ENCODE measurements around the gene ELF1.
"Not testable (repeated sequence)": the region's sequence is repeated elsewhere in the genome, so short reads cannot be mapped to it uniquely, and the experiment has no call there.

ELF1 gene

DNA sequence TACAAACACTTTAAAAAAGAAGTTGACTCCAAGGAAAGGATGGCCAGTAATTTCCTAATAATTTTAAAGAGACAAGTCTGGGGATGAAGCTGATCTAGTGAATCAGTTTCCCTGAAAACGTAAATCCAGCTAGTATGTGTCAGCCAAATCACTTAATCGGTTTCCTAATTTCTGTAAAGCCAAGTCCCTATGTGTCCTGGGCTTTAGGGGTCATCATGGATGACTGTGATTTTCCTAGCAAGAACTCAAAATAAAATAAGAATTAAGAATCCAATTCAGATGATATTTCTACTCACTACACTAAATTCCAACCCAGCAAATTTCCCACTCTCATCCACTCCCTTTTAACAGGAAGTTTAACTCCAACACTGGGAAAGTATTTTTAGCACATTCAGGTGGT, 35.9 kb downstream of the ELF1 start:
- H3K4me1 ChIP-seq (ENCODE audit: control insufficient read depth, insufficient read depth, low read length) = peaks cover 41% of the 10 kb centered on the region
- no peak overlapping the region for H3K4me3 ChIP-seq (ENCODE audit: low read length)
- H3K9ac ChIP-seq (ENCODE audit: low read length) = peak overlapping the region; percentile 27
- no peaks in the 10 kb centered on the region for H3K36me3 ChIP-seq (ENCODE audit: control insufficient read depth, insufficient read depth, low read length)
- H3K27me3 ChIP-seq (ENCODE audit: control insufficient read depth, insufficient read depth, low read length) = no peaks in the 10 kb centered on the region
- H3K9me3 ChIP-seq (ENCODE audit: control insufficient read depth, low read length) = no peaks in the 10 kb centered on the region

DNA sequence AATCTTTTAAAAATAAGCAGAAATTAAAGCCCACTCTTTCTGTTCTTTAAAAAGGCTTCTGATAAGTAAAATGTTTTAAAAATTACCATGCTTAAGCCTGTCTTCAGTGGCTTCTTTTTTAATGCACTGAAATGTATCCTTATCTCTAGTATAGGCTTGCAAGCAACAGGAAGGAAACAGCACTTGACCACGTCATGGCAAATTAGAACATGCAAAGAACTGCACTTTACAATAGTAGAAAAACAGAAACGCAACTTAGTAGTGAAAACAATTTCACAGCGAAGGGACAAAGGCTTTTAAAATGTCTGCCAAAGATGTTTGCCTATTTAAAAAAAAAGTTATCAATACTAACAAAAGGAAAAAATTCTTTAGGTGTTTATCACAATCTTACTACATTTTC, 36.3 kb downstream of the ELF1 start:
- peaks cover 41% of the 10 kb centered on the region for H3K4me1 ChIP-seq (ENCODE audit: control insufficient read depth, insufficient read depth, low read length)
- H3K9me3 ChIP-seq (ENCODE audit: control insufficient read depth, low read length) = no peaks in the 10 kb centered on the region
- no peaks in the 10 kb centered on the region for H3K36me3 ChIP-seq (ENCODE audit: control insufficient read depth, insufficient read depth, low read length)
- no peaks in the 10 kb centered on the region for H3K27me3 ChIP-seq (ENCODE audit: control insufficient read depth, insufficient read depth, low read length)
- no peak overlapping the region for H3K4me3 ChIP-seq (ENCODE audit: low read length)
- peak overlapping the region; percentile 27 for H3K9ac ChIP-seq (ENCODE audit: low read length)

- Histone ChIP-seq H3K27me3 (ENCODE audit: control insufficient read depth, insufficient read depth, low read length) (no peaks in the 10 kb centered on the region), H3K9me3 (ENCODE audit: control insufficient read depth, low read length) (no peaks in the 10 kb centered on the region), H3K4me3 (ENCODE audit: low read length) (no peak overlapping the region), H3K4me1 (ENCODE audit: control insufficient read depth, insufficient read depth, low read length) (peaks cover 41% of the 10 kb centered on the region), H3K9ac (ENCODE audit: low read length) (peak overlapping the region; percentile 14), H3K36me3 (ENCODE audit: control insufficient read depth, insufficient read depth, low read length) (no peaks in the 10 kb centered on the region)
These were observed 37.2 kb downstream of the ELF1 start for GRCh38 chr13:40981949-40982348.

DNA sequence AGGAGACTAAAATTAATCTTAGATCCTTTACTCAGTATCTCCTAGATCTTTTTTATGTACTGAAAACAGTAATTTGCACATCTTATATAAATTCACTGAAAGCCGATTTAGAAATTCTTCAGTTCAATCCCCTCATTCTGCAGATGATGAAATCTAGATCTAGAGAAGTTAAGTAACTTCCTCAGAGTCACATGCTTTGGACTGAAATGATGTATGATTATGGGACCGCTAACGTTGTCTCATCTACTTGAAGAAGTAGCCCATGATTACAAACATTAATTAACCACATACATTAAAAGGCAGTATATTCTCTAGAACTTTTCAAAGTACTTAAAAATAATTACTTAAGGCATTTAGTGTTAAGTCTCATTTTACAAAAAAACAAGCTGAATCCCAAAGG, 37.8 kb downstream of the ELF1 start:
- Histone ChIP-seq H3K9ac (ENCODE audit: low read length) (no peak overlapping the region), H3K4me1 (ENCODE audit: control insufficient read depth, insufficient read depth, low read length) (peaks cover 39% of the 10 kb centered on the region), H3K27me3 (ENCODE audit: control insufficient read depth, insufficient read depth, low read length) (no peaks in the 10 kb centered on the region), H3K4me3 (ENCODE audit: low read length) (no peak overlapping the region), H3K9me3 (ENCODE audit: control insufficient read depth, low read length) (no peaks in the 10 kb centered on the region), H3K36me3 (ENCODE audit: control insufficient read depth, insufficient read depth, low read length) (no peaks in the 10 kb centered on the region)

- no peaks in the 10 kb centered on the region for H3K9me3 ChIP-seq (ENCODE audit: control insufficient read depth, low read length)
- no peaks in the 10 kb centered on the region for H3K27me3 ChIP-seq (ENCODE audit: control insufficient read depth, insufficient read depth, low read length)
- no peaks in the 10 kb centered on the region for H3K36me3 ChIP-seq (ENCODE audit: control insufficient read depth, insufficient read depth, low read length)
- no peak overlapping the region for H3K4me3 ChIP-seq (ENCODE audit: low read length)
- H3K9ac ChIP-seq (ENCODE audit: low read length) = no peak overlapping the region
- peaks cover 39% of the 10 kb centered on the region for H3K4me1 ChIP-seq (ENCODE audit: control insufficient read depth, insufficient read depth, low read length)
These were observed 38.7 kb downstream of the ELF1 start for GRCh38 chr13:40980461-40980860.

GRCh38 chr13:40979232-40979631, 39.9 kb downstream of the ELF1 start:
- Histone ChIP-seq H3K9ac (ENCODE audit: low read length) (no peak overlapping the region), H3K4me1 (ENCODE audit: control insufficient read depth, insufficient read depth, low read length) (peaks cover 39% of the 10 kb centered on the region), H3K36me3 (ENCODE audit: control insufficient read depth, insufficient read depth, low read length) (no peaks in the 10 kb centered on the region), H3K27me3 (ENCODE audit: control insufficient read depth, insufficient read depth, low read length) (no peaks in the 10 kb centered on the region), H3K4me3 (ENCODE audit: low read length) (no peak overlapping the region), H3K9me3 (ENCODE audit: control insufficient read depth, low read length) (no peaks in the 10 kb centered on the region)

- peaks cover 35% of the 10 kb centered on the region for H3K4me1 ChIP-seq (ENCODE audit: control insufficient read depth, insufficient read depth, low read length)
- H3K9me3 ChIP-seq (ENCODE audit: control insufficient read depth, low read length); H3K36me3 ChIP-seq (ENCODE audit: control insufficient read depth, insufficient read depth, low read length); H3K9ac ChIP-seq (ENCODE audit: low read length); H3K27me3 ChIP-seq (ENCODE audit: control insufficient read depth, insufficient read depth, low read length); H3K4me3 ChIP-seq (ENCODE audit: low read length): not testable (repeated sequence)
These were observed 41.0 kb downstream of the ELF1 start for GRCh38 chr13:40978109-40978508.

DNA sequence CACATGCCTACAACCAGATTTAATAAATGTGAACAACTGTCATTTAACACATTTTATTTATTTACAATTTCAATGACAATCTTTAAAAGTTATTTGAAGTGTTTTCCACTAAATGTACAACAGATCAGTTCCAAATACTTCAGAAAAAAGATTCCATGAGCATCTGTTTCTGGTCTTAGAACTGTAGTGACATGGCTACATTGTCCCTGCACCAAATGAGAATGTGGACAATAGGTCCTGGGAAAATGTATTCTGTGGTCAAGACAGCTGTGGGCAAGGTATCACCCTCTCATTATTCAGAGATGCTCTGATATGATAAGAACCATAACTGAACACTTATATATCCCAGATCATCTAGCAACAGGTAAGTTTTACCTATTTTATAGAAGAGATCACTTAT, 43.7 kb downstream of the ELF1 start:
- Histone ChIP-seq H3K36me3 (ENCODE audit: control insufficient read depth, insufficient read depth, low read length) (no peaks in the 10 kb centered on the region), H3K4me3 (ENCODE audit: low read length) (no peak overlapping the region), H3K9me3 (ENCODE audit: control insufficient read depth, low read length) (no peaks in the 10 kb centered on the region), H3K4me1 (ENCODE audit: control insufficient read depth, insufficient read depth, low read length) (peaks cover 49% of the 10 kb centered on the region), H3K9ac (ENCODE audit: low read length) (no peak overlapping the region), H3K27me3 (ENCODE audit: control insufficient read depth, insufficient read depth, low read length) (no peaks in the 10 kb centered on the region)

GRCh38 chr13:40974460-40975407, 44.4 kb downstream of the ELF1 start:
- H3K27me3 ChIP-seq (ENCODE audit: control insufficient read depth, insufficient read depth, low read length) = no peaks in the 10 kb centered on the region
- peak overlapping the region; percentile 0 for H3K4me3 ChIP-seq (ENCODE audit: low read length)
- H3K9ac ChIP-seq (ENCODE audit: low read length) = peak overlapping the region; percentile 26
- H3K36me3 ChIP-seq (ENCODE audit: control insufficient read depth, insufficient read depth, low read length) = no peaks in the 10 kb centered on the region
- peaks cover 51% of the 10 kb centered on the region for H3K4me1 ChIP-seq (ENCODE audit: control insufficient read depth, insufficient read depth, low read length)
- no peaks in the 10 kb centered on the region for H3K9me3 ChIP-seq (ENCODE audit: control insufficient read depth, low read length)

DNA sequence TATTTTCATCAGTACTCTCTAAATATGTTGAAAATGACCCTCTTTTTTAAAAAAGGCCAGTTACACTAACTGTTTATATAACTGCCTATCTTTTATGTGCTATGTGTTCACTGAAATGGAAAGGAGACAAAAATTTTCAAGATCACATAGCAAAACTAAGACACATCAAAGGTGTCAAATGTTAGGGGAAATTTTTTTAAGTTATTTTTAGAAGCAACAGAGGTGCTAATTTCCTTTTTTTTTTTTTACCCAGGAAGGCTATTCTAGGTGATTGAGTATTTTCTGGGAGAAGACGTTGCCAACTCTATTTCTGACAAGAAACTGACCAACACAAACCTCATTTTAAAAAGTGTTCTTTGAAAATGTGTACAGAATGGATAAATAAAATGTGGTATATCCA, 45.7 kb downstream of the ELF1 start:
- Histone ChIP-seq H3K9ac (ENCODE audit: low read length) (no peak overlapping the region), H3K4me1 (ENCODE audit: control insufficient read depth, insufficient read depth, low read length) (peaks cover 57% of the 10 kb centered on the region)

DNA sequence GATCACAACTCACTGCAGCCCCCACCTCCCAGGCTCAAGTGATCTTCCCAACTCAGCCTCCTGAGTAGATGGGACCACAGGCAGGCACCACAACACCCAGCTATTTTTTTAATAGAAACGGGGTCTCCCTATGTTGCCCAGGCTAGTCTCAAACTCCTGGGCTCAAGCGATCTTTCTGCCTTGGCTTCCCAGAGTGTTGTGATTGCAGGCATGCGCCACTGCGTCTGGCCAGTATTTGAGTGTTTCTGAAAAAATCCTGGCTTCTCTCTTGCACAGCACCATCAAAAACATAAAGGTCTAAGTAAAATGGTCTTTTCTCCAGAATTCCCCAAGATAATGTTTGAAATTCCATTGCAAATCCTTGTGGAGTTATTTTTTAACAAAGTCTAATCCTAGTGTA, 47.8 kb downstream of the ELF1 start:
- Histone ChIP-seq H3K27me3 (ENCODE audit: control insufficient read depth, insufficient read depth, low read length) (no peaks in the 10 kb centered on the region), H3K9me3 (ENCODE audit: control insufficient read depth, low read length) (no peaks in the 10 kb centered on the region), H3K36me3 (ENCODE audit: control insufficient read depth, insufficient read depth, low read length) (no peaks in the 10 kb centered on the region), H3K9ac (ENCODE audit: low read length) (no peak overlapping the region), H3K4me1 (ENCODE audit: control insufficient read depth, insufficient read depth, low read length) (peaks cover 56% of the 10 kb centered on the region), H3K4me3 (ENCODE audit: low read length) (no peak overlapping the region)

More for the DNA sequence above, 45.7 kb downstream of the ELF1 start:
- Histone ChIP-seq H3K27me3 (ENCODE audit: control insufficient read depth, insufficient read depth, low read length) (no peaks in the 10 kb centered on the region), H3K36me3 (ENCODE audit: control insufficient read depth, insufficient read depth, low read length) (no peaks in the 10 kb centered on the region), H3K9me3 (ENCODE audit: control insufficient read depth, low read length) (no peaks in the 10 kb centered on the region), H3K4me3 (ENCODE audit: low read length) (no peak overlapping the region)

GRCh38 chr13:40970803-40971202, 48.3 kb downstream of the ELF1 start:
- H3K4me3 ChIP-seq (ENCODE audit: low read length) = no peak overlapping the region
- no peaks in the 10 kb centered on the region for H3K36me3 ChIP-seq (ENCODE audit: control insufficient read depth, insufficient read depth, low read length)
- H3K4me1 ChIP-seq (ENCODE audit: control insufficient read depth, insufficient read depth, low read length) = peaks cover 52% of the 10 kb centered on the region
- no peaks in the 10 kb centered on the region for H3K9me3 ChIP-seq (ENCODE audit: control insufficient read depth, low read length)
- no peaks in the 10 kb centered on the region for H3K27me3 ChIP-seq (ENCODE audit: control insufficient read depth, insufficient read depth, low read length)
- H3K9ac ChIP-seq (ENCODE audit: low read length) = no peak overlapping the region

Data from mucosa of stomach (tissue), 1 donor.